GM21723 (cell line): Measurements from ENCODE around the gene DPYSL4.
A peak's percentile ranks its signal among the peaks of the same experiment; 100 is the strongest.
"Not testable (repeated sequence)": the region's sequence is repeated elsewhere in the genome, so short reads cannot be mapped to it uniquely, and the experiment has no call there.

ENCODE experiments used
- ATAC-seq: cut with Tn5 transposase; IDR thresholded peaks from one replicate; pipeline ENCODE4 v1.9.1; 2021; ENCODE audit warnings: mild to moderate bottlenecking, moderate library complexity; ENCODE audit not compliant: unreplicated experiment

DPYSL4 gene

DNA sequence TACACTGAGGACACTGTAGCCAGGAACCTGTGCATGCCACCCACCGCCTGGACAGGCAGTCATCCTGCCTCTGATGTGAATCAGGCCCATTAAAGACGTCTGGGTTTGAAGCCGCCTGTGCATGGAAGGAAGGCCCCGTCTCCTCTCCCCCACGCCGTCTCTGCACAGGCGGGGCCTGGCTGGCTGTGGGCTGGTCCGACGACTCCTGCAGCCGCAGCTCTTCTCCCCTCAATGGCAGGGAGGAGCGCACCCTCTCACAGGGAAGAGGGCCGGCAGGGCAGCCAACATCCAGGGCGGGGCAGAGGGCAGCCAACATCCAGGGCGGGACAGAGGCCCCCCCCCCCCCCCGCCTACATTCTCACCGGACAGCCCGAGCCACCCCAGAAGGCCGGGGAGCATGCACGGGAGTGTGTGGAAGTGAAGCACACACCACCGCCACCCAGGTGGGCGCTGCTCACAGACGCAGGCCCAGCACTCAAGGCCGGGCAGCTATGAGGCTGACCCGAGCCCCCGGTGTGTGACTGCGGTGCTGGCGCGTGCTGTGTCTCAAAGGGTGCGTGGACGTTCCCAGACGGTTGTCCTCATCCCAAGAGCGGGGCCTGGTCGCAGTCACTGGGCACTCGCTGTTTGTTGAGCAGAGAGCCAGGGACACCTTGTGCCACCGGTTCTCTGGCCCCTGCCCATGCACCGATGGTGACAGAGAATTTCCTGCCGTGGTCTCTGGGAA lies 19.1 kb downstream of the DPYSL4 start:
- no peak for ATAC-seq

DNA sequence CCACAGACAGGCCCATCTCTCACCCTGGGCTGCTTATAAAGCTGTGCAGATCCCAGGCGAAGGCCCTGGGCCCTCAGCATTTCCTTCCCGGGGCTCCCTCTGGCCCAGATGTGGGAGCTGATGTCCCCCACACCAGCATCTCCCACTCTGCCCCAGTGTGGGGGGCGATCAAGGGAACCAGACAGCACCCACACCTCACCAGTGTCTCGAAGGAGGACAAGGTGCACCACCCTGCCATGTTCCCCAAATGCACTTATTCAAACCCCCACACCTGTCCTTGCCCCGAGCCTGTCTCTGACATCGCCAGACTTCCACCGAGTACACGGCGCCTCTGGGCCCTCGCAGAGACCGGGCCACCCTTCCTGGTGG lies 19.6 kb downstream of the DPYSL4 start:
- no peak for ATAC-seq

DNA sequence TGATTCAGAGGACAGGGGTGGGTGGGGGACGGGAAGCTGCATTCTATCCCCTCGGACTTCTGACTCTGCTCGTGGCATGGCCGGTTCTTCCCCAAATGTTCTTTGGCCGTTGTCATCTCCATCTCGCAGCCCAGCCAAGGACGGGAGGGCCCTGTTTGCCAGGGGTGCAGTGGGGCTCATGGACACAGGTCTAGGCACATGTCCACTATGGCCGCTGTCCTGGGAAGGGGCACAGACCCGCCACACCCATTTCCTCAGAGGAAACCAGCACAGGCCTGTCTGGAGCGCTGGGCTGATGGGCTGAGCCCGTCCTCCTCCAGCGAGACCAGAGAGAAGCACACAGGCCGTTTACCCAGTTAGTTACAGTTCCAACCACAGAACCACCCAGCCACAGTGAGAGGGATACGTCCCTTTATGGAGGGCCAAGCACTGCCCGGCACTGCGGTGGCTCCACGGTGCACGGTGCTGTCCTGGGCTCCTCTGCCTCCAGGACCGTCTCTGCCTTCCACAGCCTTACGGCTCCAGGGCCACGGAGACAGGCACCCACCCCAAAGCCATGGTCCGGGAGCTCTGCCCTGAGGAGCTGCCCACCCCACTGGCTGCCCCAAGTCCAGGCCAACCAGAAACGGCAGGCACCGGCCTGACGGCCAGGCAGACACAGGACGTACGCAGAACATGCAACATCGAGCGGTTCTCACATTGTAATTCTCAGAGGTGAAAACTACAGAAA lies 20.2 kb downstream of the DPYSL4 start:
- no peak for ATAC-seq

DNA sequence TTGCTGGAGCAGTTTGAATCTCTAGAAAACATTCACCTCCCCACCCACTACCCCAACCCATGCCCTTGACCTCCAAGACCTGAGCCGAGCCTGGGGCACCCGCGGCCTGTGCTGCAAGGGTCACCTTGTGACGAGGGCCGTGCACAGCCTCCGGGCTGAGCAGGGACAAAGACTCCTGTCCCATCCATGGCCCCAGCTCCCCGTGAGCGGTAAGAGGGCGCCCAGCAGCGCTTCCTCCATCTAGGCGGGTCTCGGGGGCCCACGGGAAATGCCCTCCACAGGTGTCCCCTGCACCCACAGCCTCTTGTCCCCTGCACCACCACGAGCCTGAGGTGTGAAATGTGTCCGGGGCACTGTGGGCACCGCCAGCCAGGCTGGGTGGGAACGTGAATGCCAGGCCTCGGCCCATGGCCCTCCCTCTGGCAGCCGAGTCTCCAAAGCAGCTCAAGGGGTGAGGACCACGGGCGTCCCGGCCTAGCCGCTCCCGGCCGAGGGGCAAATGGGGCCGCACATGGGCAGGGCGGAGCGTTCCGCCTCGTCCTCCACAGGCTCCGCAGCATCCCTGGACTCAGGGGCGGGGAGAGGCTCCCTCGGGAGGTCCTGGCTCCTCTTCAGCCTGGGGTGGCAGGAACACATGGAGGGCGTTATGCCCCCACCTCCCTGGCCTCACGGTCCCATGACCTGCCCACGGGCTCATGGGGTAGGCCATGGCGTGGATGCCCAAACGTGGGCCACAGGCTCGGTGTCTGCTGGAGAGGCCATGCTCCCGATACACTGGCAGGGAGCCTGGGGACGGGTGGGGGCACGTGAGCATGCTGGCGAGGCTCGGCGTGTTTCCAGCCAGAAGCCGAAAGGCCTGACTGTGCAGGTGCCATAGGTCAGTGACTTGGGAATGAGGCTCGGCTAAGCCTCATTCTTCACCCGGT lies 21.1 kb downstream of the DPYSL4 start:
- no peak for ATAC-seq

DNA sequence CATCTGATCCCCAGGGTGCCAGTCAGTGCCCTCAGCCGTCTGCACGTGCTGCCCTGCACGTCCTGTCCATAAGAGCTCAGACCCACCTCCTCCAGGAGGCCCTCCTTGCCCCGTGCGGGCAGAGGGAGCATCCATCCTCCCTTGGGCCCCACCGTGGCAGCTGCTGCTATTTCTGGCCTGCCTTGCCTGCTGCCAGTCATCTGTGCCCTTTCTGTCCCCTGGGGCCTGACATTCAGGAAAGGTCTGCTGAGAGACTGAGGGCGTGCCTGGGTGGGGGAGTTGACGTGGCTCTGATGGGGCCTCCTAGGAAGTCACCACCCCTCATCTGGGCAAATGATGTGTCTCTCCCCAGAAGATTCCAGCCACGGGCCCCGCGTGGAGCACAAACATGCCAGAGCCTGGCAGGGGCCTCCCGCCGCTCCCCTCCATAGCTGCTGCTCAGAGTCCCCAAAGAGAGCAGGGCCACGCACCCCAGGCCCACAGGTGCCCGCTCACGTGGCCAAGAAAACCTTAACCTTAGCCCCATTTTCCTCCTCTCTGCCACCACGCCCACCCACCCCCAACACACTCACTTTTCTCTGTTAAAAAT lies 21.8 kb downstream of the DPYSL4 start:
- ATAC-seq, result no peak

DNA sequence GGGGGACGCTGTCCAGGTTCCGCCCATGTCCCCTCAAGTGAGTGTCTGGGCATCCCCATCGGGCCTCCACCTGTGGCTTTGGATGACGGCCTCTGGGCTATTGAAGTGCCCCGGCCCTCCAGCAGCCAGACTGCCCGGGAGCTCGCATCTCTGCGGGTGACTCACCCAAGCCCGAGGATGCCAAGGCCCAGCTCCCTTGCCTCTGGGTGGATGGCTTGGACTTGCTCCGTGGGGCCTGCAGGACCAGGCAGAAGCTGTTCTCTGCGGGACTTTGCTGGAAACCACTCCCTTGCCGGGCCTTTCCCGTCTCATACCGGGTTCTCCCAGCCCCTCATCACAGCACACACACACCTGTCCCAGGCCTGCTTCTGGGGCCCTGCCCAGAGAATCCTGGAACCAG lies 22.4 kb downstream of the DPYSL4 start:
- ATAC-seq, result no peak

DNA sequence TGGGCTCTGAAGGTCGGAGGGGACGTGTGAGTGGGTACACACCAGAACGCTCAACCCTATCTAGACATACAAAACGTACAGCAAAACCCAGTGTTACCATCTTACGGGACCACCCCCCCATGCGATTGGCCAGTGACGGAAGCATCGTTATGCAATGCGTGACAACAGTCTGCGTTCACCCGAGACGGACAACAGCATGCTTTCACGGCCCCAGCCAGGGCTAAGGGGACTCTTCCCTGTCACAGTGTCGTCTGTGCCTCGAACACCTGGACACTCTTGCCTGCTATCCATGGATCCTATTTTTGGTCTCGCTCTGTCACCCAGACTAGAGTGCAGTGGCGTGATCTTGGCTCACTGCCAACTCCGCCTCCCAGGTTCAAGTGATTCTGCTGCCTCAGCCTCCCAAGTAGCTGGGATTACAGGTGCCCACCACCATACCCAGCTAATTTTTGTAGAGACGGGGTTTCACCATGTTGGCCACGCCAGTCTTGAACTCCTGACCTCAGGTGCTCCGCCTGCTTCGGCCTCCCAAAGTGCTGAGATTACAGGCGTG lies 23.3 kb downstream of the DPYSL4 start:
- no peak for ATAC-seq

DNA sequence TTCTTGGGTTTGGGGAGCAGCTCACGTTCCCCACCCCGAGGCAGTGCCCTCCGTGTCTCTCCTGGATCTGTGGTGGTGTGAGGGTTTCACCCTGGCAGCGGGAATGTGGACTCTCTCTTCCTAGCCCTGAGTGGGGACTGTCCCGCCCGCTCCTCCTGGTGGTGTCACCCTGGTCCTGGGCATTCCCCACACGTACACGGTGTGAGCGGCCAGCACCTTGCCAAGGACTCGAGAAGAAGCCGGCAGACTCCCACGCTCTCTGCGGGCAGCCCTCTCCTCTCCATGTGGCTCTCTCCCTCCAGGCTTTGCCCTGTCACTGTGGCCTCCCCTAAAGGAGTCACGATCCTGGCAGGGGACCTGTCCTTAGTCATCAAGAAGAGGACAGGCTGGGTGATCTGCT lies 24.0 kb downstream of the DPYSL4 start:
- ATAC-seq, result no peak

DNA sequence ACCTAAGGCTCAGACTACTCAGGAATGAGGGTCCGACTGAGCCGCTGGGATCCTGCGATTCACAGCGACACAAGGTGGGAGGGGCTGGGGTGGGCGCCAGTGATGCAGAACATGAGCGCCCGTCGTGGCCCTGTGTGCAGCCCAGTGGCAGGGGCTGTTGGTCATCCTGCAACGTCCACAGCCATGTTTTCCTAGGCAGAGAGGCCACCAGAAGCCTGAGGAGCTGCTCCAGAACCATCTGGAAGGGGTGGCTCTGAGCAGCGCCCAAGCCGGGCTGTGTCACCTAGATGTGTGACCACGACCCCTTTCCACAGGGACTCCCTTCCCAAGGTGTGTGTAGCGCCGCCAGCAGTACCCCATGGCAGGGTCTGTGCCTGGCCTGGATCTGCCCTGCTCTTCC lies 24.5 kb downstream of the DPYSL4 start:
- no peak for ATAC-seq

DNA sequence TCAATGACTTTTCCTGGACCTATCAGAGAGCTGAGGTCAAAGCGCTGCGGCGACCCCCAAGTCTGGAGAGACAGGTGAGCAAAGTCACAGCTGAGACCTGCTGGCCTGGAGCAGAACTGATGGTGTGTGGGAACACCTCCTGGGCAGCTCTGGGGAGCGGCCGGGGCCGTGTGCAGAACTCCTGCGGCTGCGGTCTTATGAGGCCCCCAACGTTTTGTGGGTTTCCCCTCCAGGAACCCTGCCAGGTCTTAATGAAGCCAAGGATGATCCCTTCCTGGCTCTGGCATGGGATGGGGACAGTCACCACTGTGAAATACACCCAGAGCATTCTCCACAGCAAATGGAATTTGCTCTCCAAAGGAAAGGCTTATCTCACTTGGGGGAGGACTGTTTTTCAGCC lies 26.1 kb downstream of the DPYSL4 start:
- no peak for ATAC-seq

DNA sequence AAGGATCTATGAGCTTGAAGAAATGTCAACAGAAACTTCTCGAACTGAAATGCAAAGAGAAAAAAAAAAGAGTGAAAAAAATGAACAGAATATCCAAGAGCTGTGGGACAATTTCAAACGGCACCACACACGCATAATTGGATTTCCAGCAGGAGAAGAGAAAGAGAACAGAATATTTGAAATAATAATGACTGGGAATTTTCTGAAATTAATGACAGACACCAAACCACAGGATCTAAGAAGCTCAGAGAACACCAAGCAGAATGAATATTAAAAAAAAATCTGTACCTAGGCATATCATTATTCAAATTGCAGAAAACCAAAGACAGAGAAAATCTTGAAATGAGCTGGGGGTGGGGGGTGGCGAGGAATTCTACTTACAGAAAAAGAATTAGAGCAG lies 27.2 kb downstream of the DPYSL4 start:
- ATAC-seq, result no peak

DNA sequence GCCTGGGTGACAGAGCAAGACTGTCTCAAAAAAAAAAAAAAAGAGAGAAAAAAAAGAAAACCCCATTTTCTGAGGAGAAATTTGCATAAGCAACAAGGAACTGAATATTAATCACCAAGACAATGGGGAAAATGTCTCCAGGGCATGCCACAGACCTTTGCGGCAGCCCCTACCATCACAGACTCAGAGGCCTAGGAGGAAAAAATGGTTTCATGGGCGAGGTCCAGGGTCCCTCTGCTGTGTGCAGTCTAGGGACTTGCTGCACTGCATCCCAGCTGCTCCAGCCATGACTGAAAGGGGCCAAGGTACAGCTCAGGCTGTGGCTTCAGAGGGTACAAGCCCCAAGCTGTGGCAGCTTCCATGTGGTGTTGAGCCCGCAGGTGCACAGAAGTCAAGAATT lies 29.7 kb downstream of the DPYSL4 start:
- ATAC-seq, result not testable (repeated sequence)

DNA sequence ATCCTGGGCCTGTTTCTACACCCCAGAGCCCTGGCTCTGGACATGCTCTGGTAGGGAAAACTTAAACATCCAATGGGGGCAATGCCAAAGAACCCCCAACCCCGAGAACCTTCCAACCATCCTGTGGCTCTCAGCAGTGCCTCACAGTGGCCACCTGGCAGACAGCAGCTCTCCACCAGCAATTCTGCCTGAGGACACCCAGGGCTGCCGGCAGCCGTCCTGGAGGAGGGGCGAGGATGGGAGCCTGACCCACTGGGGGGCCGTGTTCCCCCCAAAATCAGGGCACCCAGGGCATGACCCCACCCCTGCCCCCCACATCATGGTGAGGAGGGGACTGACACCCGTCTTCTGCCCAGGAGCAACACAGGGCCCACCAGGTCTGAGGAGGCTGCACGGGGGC lies 32.7 kb downstream of the DPYSL4 start:
- ATAC-seq, result no peak

DNA sequence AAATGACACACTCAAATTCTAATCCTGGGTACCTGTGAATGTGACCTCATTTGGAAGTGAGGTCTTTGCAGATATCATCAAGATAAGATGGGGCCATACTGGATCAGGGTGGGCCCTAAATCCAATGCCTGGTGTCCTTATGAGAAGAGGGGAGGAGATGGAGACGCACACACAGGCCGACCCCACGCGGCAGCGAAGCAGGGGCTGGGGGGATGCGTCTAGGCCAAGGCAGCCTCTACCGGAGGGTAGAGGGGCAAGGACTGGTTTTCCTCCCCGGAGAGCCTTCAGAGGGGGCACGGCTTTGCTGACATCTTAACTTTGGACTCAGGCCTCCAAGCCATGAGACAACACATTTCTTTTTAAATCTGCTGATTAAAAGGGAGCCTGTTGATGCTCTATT lies 33.3 kb downstream of the DPYSL4 start:
- no peak for ATAC-seq

DNA sequence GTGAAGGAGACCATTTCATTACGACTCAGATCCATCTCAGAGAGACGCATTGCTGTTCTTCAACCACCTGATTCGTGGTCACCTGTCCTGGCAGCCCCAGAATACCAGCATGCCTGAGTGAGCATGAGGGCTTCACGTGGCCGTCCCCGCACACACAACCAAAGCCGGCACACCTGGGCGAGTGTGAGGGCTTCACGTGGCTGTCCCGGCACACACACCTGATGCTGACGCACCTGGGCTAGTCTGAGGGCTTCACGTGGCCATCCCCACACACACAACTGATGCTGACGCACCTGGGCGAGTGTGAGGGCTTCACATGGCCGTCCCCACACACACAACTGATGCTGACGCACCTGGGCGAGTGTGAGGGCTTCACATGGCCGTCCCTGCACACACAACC lies 34.2 kb downstream of the DPYSL4 start:
- ATAC-seq, result not testable (repeated sequence)

DNA sequence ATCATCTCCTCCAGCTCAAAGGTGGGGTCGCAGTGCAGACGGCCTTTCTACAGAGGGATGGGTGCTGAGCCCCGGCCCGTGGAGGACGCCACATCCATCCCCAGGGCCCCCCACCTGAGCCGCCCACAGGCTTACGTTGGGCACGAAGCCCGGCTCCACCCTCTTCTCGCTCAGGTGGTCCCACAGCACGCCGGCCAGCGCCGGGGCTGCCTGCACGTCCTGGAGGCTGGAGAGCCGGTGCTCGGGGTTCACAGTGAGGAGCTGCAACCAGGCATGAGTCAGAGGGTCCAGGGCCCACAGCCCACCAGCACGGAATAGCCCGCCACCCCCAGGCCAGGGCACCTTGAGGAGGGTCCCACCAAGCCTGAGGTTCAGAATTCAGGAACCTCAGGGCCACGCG lies 36.0 kb downstream of the DPYSL4 start:
- no peak for ATAC-seq

DNA sequence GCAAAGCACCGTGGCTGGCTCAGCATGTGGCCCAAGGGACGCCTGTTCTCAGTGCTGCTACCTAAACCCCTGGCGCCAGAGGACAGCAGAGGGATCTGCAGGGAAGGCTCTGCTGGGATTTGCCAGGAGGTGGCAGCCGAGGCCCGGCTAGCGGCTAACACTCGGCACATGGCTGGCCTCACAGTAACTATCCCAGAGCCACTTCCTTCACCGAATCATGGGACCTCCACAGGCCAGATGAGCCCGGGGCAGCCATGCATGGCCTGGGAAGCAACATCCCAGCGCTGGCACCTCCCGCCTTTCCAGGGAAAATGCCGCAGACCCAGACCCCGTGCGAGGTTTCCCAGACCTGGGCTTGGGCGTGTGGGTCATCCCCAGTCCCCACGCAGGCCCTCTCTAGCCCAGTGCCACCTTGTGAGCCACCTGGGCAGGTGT lies 36.4 kb downstream of the DPYSL4 start:
- peak; percentile 97 for ATAC-seq

DNA sequence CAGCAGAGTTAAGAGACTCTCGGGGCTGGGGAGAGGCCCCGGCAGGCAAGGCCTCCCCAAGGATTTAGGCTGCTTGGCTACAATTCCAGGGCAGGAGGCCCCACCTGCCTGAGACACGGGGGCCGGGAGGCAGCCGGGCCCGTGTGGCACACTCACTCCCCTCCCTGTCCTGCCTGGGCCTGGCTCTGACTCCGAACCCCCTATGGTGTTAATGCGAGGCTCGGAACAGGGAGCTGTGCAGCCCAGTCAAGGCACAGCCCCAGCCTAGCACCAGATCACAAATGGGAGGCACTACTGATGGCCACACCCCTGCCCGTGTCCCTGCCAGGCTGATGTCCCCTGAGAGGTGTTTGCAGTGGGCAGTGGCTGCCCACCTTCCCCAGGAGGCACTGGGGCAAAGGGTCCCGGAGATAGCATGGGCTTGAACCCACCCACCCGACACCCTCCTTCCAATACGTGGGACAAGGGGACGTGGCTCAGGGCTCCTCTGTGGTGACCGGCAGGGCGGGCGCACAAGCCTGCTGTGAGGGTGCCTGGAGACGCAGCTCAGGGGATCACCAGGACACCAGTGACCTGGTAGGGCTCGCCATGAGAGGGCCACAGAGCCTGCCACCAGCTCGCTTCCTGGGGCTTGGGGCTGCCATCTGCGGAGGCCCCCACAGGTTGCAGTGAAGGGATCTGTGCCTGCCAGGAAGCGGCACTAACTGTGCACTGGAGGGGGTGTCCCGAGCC lies 37.0 kb downstream of the DPYSL4 start:
- no peak for ATAC-seq

DNA sequence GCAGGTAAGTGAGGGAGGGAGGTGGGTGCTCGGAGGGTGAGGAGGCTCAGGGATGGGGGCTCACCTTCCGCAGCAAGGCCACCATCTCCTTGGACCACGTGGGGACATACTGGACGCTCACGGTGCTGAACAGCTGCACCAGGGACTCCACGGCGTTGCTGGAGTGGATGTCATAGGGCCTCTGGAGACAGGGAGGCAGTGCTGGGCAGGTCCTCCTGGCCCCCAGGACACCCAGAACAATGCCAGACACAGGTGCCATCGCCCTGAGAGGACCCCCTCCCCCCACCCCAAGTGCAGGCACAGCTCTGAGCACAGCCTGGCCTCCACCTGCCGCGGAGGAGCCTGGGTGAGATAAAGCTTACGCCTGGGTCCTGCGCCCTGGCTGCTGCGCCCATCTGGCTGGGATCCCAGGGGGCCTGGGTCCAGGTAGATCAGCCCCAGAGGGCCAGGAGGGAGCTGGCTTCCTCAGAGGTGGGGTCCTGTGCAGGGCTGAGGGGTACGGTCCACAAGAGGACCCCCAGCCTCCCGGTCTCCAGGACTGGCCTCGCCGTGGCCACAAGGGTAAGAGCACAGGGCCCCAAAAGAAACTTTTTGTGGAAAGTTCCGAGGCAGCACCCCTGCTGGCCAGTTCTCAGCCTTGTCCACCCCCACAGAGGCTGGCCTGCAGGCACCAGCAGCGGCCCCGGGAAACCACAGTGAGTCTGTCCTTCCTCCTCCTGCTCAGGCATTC lies 37.8 kb downstream of the DPYSL4 start:
- no peak for ATAC-seq
